ENCODE measurements around the gene SCYGR4.
"Not testable (repeated sequence)": the region's sequence is repeated elsewhere in the genome, so short reads cannot be mapped to it uniquely, and the experiment has no call there.

SCYGR4 gene, protein sequence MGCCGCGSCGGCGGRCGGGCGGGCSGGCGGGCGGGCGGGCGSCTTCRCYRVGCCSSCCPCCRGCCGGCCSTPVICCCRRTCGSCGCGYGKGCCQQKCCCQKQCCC

GRCh38 chr2:227617316-227618230 lies at the start of gene SCYGR4:
Gene SCYGR4 (plus strand): TSS chr2:227617498. CDS start chr2:227617498, 0 bp downstream.
- no peak for DNase-seq (ENCODE audit: low spot score)

- DNase-seq (ENCODE audit: low spot score), result no peak
Observed at GRCh38 chr2:227568852-227569169, 48.5 kb upstream of the SCYGR4 start.

DNA sequence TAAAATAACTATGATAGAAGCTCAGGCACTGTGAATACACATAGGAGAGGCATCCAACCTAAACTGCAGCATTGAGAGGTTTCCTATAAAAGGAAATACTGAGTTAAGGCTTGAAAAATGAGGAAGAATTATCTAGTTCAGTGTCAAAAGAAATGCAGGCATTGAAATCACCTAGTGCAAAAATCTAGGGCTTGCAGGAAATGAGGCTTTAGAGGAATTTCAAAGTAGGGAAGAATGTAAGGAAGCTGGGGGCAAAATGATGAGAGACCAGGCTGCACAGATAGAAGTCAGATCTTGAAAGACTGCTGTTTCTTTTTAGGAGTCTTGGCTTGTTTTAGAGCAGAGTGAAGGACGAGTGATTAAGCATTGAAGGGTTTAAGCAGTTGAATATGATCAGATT lies 46.7 kb upstream of the SCYGR4 start:
- DNase-seq (ENCODE audit: low spot score), result no peak

- no peak for DNase-seq (ENCODE audit: low spot score)
Observed at GRCh38 chr2:227576110-227576509, 41.2 kb upstream of the SCYGR4 start.

DNA sequence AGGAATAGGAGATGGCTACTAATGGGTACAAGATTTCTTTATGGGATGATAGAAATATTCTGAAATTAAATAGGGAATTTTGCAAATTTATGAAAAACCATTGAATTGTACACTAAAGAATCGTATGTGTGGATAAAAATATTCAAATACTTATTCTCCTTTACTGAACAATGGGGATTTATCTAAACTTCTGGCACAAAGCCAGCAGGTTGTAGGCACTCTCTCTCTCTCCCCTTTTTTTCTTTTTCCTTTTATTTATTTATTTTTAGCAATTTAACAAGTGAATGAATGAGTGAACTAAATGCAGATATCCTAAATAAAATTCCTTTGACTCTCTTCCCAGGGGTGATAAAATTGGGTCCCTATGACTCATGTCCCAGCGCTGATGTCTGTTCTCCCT lies 40.5 kb upstream of the SCYGR4 start:
- DNase-seq (ENCODE audit: low spot score), result no peak

DNA sequence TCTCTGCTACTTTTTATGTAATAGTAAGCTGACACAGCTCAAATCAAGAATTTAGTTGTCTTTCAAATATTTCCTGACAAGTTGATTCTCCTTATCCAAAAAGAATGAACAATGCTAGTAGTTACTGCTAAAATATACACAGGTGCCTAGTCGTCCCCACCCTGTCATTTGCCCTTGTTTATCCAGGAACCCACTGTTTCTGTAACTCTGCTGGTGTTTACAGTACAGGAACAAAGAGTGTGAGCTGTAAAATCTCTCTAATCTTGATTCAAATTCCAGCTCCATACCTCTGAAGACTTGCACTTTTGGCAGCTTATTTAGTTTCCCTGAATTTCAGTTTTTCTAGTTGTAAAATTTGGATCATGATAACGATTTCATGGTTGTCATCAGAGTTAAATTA lies 39.7 kb upstream of the SCYGR4 start:
- DNase-seq (ENCODE audit: low spot score), result no peak

DNA sequence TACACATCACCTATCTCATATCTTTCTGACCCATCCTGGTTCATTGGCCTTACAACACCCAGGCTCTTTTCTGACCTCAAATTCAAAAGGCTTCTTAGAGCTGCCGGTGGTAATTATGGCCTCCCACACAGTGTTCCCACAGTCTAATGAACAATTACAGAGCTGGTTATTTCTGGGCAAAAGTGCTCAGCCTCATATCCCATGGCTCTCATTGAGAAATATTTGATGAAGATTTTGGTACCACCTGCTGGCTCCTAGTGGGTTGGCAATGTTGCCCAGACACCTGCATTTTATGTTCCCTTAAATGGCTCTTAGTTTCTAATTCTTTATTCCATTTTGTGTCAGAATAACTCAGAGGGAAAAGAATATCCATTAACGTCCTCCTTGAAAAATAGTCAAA lies 38.7 kb upstream of the SCYGR4 start:
- DNase-seq (ENCODE audit: low spot score), result no peak

DNA sequence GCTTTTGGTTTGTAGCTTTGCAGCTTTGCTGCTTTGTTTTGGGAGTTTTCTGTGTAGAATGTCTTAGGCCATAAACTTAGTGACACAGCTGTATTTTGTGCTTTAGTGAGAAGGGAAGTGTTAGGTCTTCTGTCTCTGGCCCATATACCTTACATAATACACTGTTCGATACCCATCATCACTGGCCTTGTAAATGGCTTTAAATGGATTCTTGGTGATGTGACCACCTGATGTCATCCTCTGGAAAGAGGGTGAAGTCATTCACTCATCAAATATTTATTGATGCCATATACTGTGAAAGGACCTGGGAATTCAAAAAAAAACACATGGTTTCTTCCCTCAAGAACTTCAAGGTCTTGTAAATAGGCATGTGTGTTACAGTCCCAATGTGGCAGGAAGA lies 37.5 kb upstream of the SCYGR4 start:
- no peak for DNase-seq (ENCODE audit: low spot score)

- no peak for DNase-seq (ENCODE audit: low spot score)
Observed at GRCh38 chr2:227582369-227582768, 34.9 kb upstream of the SCYGR4 start.

DNA sequence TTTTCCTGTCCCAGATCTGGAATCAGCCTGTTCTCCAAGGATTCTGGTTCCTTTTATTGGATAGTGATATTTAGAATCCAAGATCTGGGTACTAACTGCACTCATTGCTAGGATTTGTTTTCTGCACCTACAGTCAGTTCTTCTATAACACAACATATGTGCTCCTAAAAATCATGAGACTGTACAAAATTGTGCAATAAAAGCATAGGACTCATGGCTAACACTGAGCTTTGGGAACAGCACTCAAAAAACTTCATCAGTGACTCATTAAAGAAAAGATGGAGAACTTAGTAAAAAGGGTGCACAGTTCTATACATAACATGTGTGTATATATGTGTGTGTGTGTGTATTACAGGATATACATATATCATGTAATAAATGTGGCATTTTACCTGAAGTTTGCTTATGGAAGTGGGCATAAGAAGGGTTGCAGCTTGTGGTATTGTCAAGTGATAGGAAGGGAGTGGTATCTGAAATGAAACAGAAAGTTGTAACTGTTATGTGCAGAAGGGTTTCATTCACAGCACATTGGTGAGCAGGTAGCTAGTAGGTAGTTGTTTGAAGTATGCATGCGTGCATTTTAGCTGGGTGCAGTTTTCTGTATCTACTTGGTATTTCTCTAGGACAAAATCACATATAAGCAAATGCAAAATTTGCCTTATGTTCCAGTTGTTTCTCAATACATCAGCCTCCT lies 24.5 kb upstream of the SCYGR4 start:
- no peak for DNase-seq (ENCODE audit: low spot score)

- DNase-seq (ENCODE audit: low spot score), result no peak
Observed at GRCh38 chr2:227595797-227596196, 21.5 kb upstream of the SCYGR4 start.

- DNase-seq (ENCODE audit: low spot score), result no peak
Observed at GRCh38 chr2:227597036-227597435, 20.3 kb upstream of the SCYGR4 start.

DNA sequence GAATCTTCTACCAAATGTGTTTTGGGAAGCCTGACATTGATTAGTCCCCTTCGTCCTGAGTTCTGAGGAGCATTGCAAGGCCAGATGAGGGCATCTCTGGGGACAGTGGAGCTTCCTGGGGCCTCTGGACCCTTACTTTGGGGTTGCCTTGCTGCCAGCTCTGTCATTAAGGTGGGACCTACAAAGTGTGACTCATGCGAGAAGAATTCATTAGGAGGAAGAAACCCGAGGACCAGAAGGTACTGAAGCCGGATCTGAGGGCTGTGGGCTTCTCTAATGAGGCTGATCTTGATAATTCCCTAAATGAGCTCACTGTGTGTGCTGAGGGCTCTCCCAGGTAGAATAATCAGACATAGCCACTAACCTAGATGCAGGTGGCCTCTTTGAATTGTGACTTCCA lies 19.3 kb upstream of the SCYGR4 start:
- DNase-seq (ENCODE audit: low spot score), result no peak

DNA sequence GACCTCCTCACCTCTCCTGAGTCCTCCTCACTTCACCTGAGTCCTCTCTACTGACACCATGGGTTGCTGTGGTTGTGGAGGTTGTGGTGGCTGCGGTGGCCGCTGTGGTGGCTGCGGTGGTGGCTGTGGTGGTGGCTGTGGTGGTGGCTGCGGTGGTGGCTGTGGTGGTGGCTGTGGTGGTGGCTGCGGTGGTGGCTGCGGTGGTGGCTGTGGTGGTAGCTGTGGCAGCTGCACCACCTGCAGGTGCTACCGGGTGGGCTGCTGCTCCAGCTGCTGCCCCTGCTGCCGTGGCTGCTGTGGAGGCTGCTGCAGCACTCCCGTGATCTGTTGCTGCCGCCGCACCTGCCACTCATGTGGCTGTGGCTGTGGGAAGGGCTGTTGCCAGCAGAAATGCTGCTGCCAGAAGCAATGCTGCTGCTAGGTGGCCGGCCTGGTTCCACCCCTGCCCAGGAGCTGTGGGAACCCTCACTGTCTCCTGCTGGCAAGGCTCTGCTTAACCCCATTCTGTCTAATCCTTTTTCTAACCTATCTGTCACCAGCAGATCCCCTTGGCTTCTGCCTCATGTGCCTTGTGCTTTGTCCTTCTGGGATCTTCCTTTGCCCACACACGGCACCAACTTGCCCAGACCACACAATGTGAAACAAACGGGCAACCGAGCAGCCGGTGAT lies 18.3 kb upstream of the SCYGR4 start, which contains the start of gene SCYGR2:
SCYGR2 (plus strand) TSS at position 59 of the 669 bp plus-strand sequence; CDS start at position 59, 0 bp downstream.
- not testable (repeated sequence) for DNase-seq (ENCODE audit: low spot score)

DNA sequence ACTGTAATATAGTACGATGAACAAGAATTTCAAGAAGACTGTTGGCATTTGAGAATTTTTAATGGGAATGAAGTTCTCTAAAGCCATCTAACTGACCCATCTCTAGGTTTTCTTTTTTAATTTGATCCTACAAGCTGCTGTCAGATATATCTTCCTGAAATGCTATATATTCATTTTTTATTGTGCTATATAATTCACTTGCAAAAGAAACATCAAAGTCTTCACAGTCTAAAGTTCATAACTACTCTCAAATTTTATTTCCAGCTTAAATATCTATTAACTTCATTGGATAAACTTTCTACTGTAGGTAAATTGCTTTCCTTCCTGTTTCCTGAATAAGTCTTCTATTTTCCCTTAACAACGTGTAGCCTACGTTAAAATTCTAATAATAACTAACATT lies 14.9 kb upstream of the SCYGR4 start:
- DNase-seq (ENCODE audit: low spot score), result no peak

DNA sequence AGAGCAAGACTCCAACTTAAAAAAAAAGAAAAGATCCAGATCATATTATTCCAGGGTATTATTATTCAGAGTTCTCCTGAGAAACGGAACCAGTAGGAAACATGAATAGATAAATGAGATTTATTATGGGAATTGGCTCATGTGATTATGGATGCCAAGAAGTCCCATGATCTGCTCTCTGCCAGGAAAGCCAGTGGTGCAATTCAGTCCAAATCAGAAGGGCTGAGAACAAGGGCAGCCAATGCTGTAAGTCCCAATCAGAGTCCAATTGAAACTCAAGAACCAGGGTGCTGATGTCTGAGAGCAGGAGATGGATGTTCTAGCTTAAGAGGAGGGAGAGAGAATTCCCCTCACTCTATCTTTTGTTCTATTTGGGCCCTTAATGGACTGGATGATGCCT lies 10.8 kb upstream of the SCYGR4 start:
- no peak for DNase-seq (ENCODE audit: low spot score)

- no peak for DNase-seq (ENCODE audit: low spot score)
Observed at GRCh38 chr2:227607941-227608340, 9.4 kb upstream of the SCYGR4 start.

DNA sequence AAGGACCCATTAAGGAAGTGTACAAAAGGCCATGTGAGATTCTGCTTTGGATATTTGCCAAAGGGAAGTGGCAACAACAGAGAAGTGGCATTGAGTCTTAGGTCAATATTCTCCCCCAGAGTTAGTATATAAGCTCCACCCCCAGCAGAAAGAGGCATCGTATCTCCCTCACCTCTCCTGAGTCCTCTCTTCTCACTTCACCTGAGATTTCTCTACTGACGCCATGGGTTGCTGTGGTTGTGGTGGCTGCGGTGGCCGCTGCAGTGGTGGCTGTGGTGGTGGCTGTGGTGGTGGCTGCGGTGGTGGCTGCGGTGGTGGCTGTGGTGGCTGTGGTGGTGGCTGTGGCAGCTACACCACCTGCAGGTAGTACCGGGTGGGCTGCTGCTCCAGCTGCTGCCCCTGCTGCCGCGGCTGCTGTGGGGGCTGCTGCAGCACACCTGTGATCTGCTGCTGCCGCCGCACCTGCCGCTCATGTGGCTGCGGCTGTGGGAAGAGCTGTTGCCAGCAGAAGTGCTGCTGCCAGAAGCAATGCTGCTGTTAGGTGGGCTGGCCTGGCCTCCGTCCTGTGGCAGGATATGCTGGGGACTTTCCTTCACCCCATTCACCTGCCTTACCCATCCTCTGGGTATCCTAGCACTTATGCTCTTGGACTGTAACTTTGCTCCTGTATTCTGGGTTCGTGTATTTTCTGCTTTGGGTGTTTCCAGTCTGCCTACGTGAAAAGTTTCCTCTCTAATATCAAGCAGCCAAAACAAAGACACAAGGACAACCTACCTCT lies 8.5 kb upstream of the SCYGR4 start:
- DNase-seq (ENCODE audit: low spot score), result no peak

GRCh38 chr2:227610123-227610522 lies 7.2 kb upstream of the SCYGR4 start:
- DNase-seq (ENCODE audit: low spot score), result no peak

- no peak for DNase-seq (ENCODE audit: low spot score)
Observed at GRCh38 chr2:227612546-227613271, 4.6 kb upstream of the SCYGR4 start.

DNA sequence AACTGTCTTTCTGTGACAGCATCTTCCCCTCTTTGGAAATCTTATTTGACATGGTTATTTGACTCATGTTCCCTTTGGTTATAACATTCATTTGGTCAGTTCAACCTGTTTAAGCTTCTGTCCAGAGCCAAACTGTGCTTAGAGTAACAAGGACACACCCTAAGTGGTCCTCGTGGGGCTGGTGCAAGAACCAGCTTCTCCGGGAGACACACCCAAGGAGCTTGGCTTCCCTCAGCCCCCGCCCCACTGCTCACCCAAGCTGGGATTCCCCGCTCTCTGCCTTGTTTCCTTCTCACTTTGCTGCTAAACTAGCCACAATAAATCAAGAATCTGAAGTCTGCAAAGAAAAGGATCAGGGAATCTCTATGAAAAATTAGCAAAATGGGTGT lies 4.0 kb upstream of the SCYGR4 start:
- DNase-seq (ENCODE audit: low spot score), result no peak
